Kidney (tissue), 14 donors: ENCODE measurements around the gene HSPA9. TPM values are rescaled to one million over a fixed set of nuclear protein-coding genes. Genes with fewer than 3 reads are reported as not detected.

ENCODE experiments used
- DNase-seq, 5 donors: peaks; one replicate each; pipeline ENCODE4 v3.0.0-alpha.2; 2013 to 2020
- FAIRE-seq: peaks from 2 replicates; lab custom pipeline; 2012; peaks lifted over from hg19 to GRCh38; lab: Jason Lieb, UNC
- H3K27ac ChIP-seq, 2 donors: one replicate each; pipeline ENCODE4 v1.7.0; 2013; ENCODE audit warnings: low read depth in 2 of 2, low read length in 2 of 2, inconsistent platforms in 1 of 2
- H3K27me3 ChIP-seq: one replicate; pipeline ENCODE4 v1.7.1; 2013; ENCODE audit warnings: low read length, inconsistent platforms; ENCODE audit not compliant: control insufficient read depth, insufficient read depth
- H3K36me3 ChIP-seq, 3 donors: one replicate each; pipeline versions ENCODE4 v1.7.0 to v1.7.1; 2013; ENCODE audit warnings: low read length in 3 of 3, control low read depth in 1 of 3, inconsistent platforms in 1 of 3; ENCODE audit not compliant: insufficient read depth in 3 of 3, control insufficient read depth in 2 of 3
- H3K4me1 ChIP-seq, 3 donors: one replicate each; pipeline versions ENCODE4 v1.7.0 to v1.7.1; 2013; ENCODE audit warnings: low read length in 3 of 3, inconsistent platforms in 1 of 3, low read depth in 1 of 3; ENCODE audit not compliant: control insufficient read depth in 2 of 3, insufficient read depth in 2 of 3
- H3K4me3 ChIP-seq, 3 donors: one replicate each; pipeline versions ENCODE4 v1.7.0 to v1.8.1; 2013; ENCODE audit warnings: low read length in 3 of 3, control low read depth in 1 of 3, inconsistent platforms in 1 of 3
- H3K9ac ChIP-seq, 3 donors: one replicate each; pipeline versions ENCODE4 v1.7.0 to v1.7.1; 2013; ENCODE audit warnings: low read length in 3 of 3, control low read depth in 1 of 3, inconsistent platforms in 1 of 3
- H3K9me3 ChIP-seq, 3 donors: one replicate each; pipeline versions ENCODE4 v1.7.0 to v1.7.1; 2013; ENCODE audit warnings: low read length in 3 of 3, control low read depth in 1 of 3, inconsistent platforms in 1 of 3; ENCODE audit not compliant: control insufficient read depth in 2 of 3, insufficient read depth in 1 of 3
- intact Hi-C: fragments of 100-400 bp; cut with DNase I; formaldehyde crosslinking; loops from one replicate; pipeline ENCODE4 v1.11.1; 2022
- polyA plus RNA-seq: library from polyadenylated mRNA; stranded (reverse); fragments of 350-450 nt; fragmentation: Illumina TruSeq; extraction: RNeasy Lipid Tissue Mini Kit (QIAGEN cat#74804); gene quantifications from one replicate; pipeline ENCODE4 v1.2.3, GENCODE V29; 2014; ENCODE audit warnings: low read depth, low replicate concordance; ENCODE audit not compliant: insufficient read depth
- total RNA-seq: library from RNA; stranded (reverse); fragmentation: NEBNext Ultra II Directional; extraction: Animal tissue kit (Norgen Biotek cat#: 25700); gene quantifications from one replicate; pipeline ENCODE4 v1.2.1, GENCODE V29; 2021
- TF ChIP-seq, protein P1 (sequence below): IDR thresholded peaks from 3 replicates; pipeline ENCODE4 v1.5.1; 2012; ENCODE audit warnings: mild to moderate bottlenecking, moderate library complexity, borderline replicate concordance; ENCODE audit not compliant: insufficient read depth; ENCODE audit errors: extremely low read depth
- donor health status: control.
- donor health status: control.
- donor health status: control.
- donor health status: control.
- donor health status: control.
- donor health status: DM: yes; HTN: yes; CAD: no.
- donor health status: Normal renal cell carcinoma (clear cell type).

HSPA9 gene
- total and polyA plus RNA-seq, 2 donors from 2014 or later: 192 to 331 TPM

DNA sequence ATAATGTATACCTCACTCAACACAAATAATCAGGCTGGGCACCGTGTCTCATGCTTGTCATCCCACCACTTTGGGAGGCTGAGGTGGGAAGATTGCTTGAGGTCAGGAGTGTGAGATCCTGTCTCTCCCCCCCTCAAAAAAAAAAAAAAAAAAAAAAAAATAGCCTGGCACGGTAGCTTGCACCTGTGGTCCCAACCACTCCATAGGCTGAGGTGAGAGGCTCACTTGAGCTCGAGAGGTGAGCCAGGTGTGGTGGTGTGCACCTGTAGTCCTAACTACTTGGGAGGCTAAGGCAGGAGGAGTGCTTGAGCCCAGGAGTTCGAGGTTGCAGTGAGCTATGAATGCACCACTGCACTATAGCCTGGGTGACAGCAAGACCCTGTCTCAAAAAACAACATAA is 22.5 kb downstream of the HSPA9 start:
- intact Hi-C loops: no loop called here
- TF ChIP-seq, protein P1, sequence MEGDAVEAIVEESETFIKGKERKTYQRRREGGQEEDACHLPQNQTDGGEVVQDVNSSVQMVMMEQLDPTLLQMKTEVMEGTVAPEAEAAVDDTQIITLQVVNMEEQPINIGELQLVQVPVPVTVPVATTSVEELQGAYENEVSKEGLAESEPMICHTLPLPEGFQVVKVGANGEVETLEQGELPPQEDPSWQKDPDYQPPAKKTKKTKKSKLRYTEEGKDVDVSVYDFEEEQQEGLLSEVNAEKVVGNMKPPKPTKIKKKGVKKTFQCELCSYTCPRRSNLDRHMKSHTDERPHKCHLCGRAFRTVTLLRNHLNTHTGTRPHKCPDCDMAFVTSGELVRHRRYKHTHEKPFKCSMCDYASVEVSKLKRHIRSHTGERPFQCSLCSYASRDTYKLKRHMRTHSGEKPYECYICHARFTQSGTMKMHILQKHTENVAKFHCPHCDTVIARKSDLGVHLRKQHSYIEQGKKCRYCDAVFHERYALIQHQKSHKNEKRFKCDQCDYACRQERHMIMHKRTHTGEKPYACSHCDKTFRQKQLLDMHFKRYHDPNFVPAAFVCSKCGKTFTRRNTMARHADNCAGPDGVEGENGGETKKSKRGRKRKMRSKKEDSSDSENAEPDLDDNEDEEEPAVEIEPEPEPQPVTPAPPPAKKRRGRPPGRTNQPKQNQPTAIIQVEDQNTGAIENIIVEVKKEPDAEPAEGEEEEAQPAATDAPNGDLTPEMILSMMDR: no peak
- no peak for DNase-seq
- no peak for FAIRE-seq
- Histone ChIP-seq H3K4me3 (no peak overlapping the region), H3K36me3 (peaks cover 12 to 25% (median 21%) of the 10 kb centered on the region in 3 donors), H3K4me1 (no peaks in the 10 kb centered on the region), H3K27ac (no peak overlapping the region), H3K27me3 (no peaks in the 10 kb centered on the region), H3K9me3 (no peaks in the 10 kb centered on the region), H3K9ac (no peak overlapping the region)

DNA sequence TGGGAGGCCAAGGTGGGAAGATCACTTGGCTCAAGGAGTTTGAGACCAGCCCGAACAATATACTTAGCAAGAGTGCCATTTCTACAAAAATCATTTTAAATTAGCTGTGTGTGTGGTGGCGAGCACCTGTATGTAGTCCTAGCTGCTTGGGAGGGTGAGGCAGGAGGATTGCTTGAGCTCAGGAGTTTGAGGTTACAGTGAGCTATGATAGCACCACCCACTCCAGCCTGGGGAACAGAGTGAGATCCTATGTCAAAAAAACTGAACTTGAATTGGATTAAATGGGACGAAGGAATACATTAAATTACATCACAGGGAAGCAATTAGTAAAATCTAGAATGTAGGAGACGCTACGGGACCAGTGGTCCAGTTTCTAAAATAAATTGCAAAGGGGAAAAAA is 25.8 kb downstream of the HSPA9 start:
- Histone ChIP-seq H3K9me3 (no peaks in the 10 kb centered on the region), H3K36me3 (peaks cover 0 to 6% (median 4%) of the 10 kb centered on the region in 3 donors), H3K4me3 (no peak overlapping the region), H3K27me3 (no peaks in the 10 kb centered on the region), H3K27ac (no peak overlapping the region), H3K4me1 (peaks cover 2 to 12% (median 6%) of the 10 kb centered on the region in 3 donors), H3K9ac (no peak overlapping the region)
- FAIRE-seq: no peak
- TF ChIP-seq, protein P1: no peak
- DNase-seq: no peak
- intact Hi-C loops: no loop called here

DNA sequence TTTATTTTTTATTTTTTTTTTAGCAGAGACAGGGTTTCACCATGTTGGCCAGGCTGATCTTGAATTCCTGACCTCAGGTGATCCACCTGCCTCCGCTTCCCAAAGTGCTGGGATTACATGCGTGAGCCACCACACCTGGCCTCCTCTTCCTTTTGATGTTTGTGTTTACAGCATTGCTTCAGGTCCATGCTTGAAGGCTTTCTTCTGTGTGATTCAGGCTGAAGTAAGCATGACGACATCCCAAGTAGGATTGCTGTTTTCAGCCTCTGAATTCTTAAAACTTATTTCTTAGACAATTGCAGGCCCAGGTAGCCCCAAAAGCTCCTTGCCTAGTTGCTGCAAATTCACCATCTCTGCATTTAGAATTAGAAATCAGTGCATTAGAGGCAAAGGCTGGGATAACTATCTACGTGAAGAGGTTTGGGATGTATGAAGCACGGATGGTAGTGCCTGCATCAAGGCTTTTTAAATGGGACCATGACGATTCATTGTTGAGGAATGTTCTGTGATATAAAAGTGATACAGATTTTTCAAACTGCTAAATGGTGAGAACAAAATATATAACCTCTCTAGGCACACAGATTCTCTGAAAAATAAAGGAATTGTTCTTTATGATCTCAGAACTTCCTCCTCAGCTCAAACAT is 29.2 kb downstream of the HSPA9 start:
- Histone ChIP-seq H3K9ac (no peak overlapping the region), H3K27me3 (no peaks in the 10 kb centered on the region), H3K36me3 (no peaks in the 10 kb centered on the region), H3K4me3 (no peak overlapping the region), H3K27ac (no peak overlapping the region), H3K9me3 (no peaks in the 10 kb centered on the region), H3K4me1 (peaks cover 6 to 22% (median 11%) of the 10 kb centered on the region in 3 donors)
- intact Hi-C loops: no loop called here
- TF ChIP-seq, protein P1: no peak
- no peak for FAIRE-seq
- no peak for DNase-seq
